Testis (tissue), 2 donors: ENCODE results near the gene ATRN.

Experiments
- POLR2A ChIP-seq: fragments of 450-650 bp; IDR thresholded peaks from one replicate; pipeline ENCODE4 v1.6.1; 2017; ENCODE audit warnings: antibody characterized with exemption, mild to moderate bottlenecking, moderate library complexity
- TF ChIP-seq, protein P1 (sequence below), 3 experiments: fragments of 450-650 bp in 2 of 3; fragments of 200-600 bp in 1 of 3; sonication (generic) in 1 of 3; IDR thresholded peaks; one replicate each; pipeline ENCODE4 v1.5.1; 2016 to 2019; ENCODE audit warnings: antibody characterized with exemption in 3 of 3, mild to moderate bottlenecking in 2 of 3, moderate library complexity in 1 of 3

GRCh38 chr20:3563133-3563532 lies 92.3 kb downstream of the ATRN start:
- TF ChIP-seq POLR2A: no peak
- TF ChIP-seq, protein P1, sequence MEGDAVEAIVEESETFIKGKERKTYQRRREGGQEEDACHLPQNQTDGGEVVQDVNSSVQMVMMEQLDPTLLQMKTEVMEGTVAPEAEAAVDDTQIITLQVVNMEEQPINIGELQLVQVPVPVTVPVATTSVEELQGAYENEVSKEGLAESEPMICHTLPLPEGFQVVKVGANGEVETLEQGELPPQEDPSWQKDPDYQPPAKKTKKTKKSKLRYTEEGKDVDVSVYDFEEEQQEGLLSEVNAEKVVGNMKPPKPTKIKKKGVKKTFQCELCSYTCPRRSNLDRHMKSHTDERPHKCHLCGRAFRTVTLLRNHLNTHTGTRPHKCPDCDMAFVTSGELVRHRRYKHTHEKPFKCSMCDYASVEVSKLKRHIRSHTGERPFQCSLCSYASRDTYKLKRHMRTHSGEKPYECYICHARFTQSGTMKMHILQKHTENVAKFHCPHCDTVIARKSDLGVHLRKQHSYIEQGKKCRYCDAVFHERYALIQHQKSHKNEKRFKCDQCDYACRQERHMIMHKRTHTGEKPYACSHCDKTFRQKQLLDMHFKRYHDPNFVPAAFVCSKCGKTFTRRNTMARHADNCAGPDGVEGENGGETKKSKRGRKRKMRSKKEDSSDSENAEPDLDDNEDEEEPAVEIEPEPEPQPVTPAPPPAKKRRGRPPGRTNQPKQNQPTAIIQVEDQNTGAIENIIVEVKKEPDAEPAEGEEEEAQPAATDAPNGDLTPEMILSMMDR (IDR thresholded peaks at IDR 0.05): no peak
